ENCODE data around the gene TBL3. TPM values are rescaled to one million over a fixed set of nuclear protein-coding genes. Genes with fewer than 3 reads are reported as not detected.

The TBL3 gene
- total and polyA plus RNA-seq, 2 donors (not counting 1 experiment from before 2014, with no cell fraction given): 31.9 to 52.2 TPM

GRCh38 chr16:1942047-1942809 lies 29.6 kb upstream of the TBL3 start:
- Mint-ChIP-seq H3K4me3 (peak overlapping the region; percentile 90), H3K27ac (peak overlapping the region; percentile 37), H3K4me1 (peaks cover 21% of the 10 kb centered on the region), H3K27me3 (no peaks in the 10 kb centered on the region), H3K9me3 (ENCODE audit: insufficient read depth) (no peaks in the 10 kb centered on the region)
- H3K79me2 ChIP-seq (ENCODE audit: control insufficient read depth, insufficient read depth, low read length): no peaks in the 10 kb centered on the region
- H3K4me2 ChIP-seq (replicated peaks; ENCODE audit: low read depth, low read length, poor library complexity, severe bottlenecking): peak overlapping the region; percentile 81
- peak overlapping the region in 1 of 2 donors; percentile 45 for H3K27ac ChIP-seq (ENCODE audit: low read length in 2 of 2)
- H2AFZ ChIP-seq (ENCODE audit: insufficient read depth, low read depth, low read length, poor library complexity, severe bottlenecking): peak overlapping the region; percentile 91
- ChIA-PET POLR2A (interaction anchor here (0.8 to 0.9 kb wide), 2 partner anchors 10 to 49 kb away, joined by 3 read pairs; no protein-coding TSS in a partner anchor), CTCF (interaction anchor here (1.7 kb wide), 1 partner anchor 14 kb away, joined by 5 read pairs; no protein-coding TSS in a partner anchor)
- H3K4me1 ChIP-seq (ENCODE audit: control insufficient read depth in 2 of 2, insufficient read depth in 2 of 2, low read length in 2 of 2): peaks cover 14 to 19% of the 10 kb centered on the region in 2 donors
- WGBS (ENCODE audit: insufficient coverage): 19% methylated on average over 12 of the region's 17 CpGs
- no peak for TF ChIP-seq EZH2 (IDR thresholded peaks at IDR 0.05; ENCODE audit: borderline replicate concordance, insufficient read depth, low read depth, low read length, poor library complexity, severe bottlenecking)
- TF ChIP-seq, protein P1, sequence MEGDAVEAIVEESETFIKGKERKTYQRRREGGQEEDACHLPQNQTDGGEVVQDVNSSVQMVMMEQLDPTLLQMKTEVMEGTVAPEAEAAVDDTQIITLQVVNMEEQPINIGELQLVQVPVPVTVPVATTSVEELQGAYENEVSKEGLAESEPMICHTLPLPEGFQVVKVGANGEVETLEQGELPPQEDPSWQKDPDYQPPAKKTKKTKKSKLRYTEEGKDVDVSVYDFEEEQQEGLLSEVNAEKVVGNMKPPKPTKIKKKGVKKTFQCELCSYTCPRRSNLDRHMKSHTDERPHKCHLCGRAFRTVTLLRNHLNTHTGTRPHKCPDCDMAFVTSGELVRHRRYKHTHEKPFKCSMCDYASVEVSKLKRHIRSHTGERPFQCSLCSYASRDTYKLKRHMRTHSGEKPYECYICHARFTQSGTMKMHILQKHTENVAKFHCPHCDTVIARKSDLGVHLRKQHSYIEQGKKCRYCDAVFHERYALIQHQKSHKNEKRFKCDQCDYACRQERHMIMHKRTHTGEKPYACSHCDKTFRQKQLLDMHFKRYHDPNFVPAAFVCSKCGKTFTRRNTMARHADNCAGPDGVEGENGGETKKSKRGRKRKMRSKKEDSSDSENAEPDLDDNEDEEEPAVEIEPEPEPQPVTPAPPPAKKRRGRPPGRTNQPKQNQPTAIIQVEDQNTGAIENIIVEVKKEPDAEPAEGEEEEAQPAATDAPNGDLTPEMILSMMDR (IDR thresholded peaks at IDR 0.05): no peak
- H3K4me3 ChIP-seq (ENCODE audit: control extremely low read depth in 1 of 5, extremely low read depth in 1 of 5, insufficient read depth in 1 of 5, low read depth in 2 of 5, low read length in 4 of 5): peak overlapping the region; percentile 42 to 83 (median 73)
- DNase-seq (peak; percentile 46), ATAC-seq (ENCODE audit: low read depth) (no peak)
- H4K20me1 ChIP-seq (ENCODE audit: control insufficient read depth, insufficient read depth, low read length, poor library complexity, severe bottlenecking): no peaks in the 10 kb centered on the region
- peak overlapping the region; percentile 82 for H3K9ac ChIP-seq (ENCODE audit: low read length)
- peaks cover 0 to 12% of the 10 kb centered on the region in 2 experiments for H3K36me3 ChIP-seq (replicated peaks in 1 of 2; ENCODE audit: control extremely low read depth in 1 of 2, control insufficient read depth in 1 of 2, extremely low read depth in 1 of 2, insufficient read depth in 2 of 2, low read length in 1 of 2)
- H3K9me3 ChIP-seq (ENCODE audit: control extremely low read depth in 1 of 3, control insufficient read depth in 2 of 3, insufficient read depth in 1 of 3, low read length in 2 of 3): no peaks in the 10 kb centered on the region
- H3K27me3 ChIP-seq (replicated peaks in 1 of 4; ENCODE audit: control extremely low read depth in 1 of 4, control insufficient read depth in 3 of 4, insufficient read depth in 4 of 4, low read length in 3 of 4): no peaks in the 10 kb centered on the region
- intact Hi-C loops (cut with micrococcal nuclease): loop anchor here (1.0 to 10.0 kb wide), 2 partner anchors 13 to 53 kb away; no protein-coding TSS in a partner anchor
